22Rv1 (cell line): ENCODE measurements around the gene IFT20.

Source experiments
- H3K27ac ChIP-seq: fragments of 450-650 bp; 2 replicates; pipeline ENCODE4 v1.5.1; 2017
- ZFX ChIP-seq: fragments of 450-650 bp; IDR thresholded peaks from 2 replicates; pipeline ENCODE4 v1.6.1; 2017; ENCODE audit warnings: antibody characterized with exemption, borderline replicate concordance
- TF ChIP-seq, protein P1 (sequence below): fragments of 450-650 bp; IDR thresholded peaks from 2 replicates; pipeline ENCODE4 v1.5.1; 2017; ENCODE audit warnings: mild to moderate bottlenecking

Gene IFT20

GRCh38 chr17:28331891-28332420, 3.3 kb downstream of the IFT20 start:
- no peak overlapping the region for H3K27ac ChIP-seq
- TF ChIP-seq ZFX, result no peak
- TF ChIP-seq, protein P1, sequence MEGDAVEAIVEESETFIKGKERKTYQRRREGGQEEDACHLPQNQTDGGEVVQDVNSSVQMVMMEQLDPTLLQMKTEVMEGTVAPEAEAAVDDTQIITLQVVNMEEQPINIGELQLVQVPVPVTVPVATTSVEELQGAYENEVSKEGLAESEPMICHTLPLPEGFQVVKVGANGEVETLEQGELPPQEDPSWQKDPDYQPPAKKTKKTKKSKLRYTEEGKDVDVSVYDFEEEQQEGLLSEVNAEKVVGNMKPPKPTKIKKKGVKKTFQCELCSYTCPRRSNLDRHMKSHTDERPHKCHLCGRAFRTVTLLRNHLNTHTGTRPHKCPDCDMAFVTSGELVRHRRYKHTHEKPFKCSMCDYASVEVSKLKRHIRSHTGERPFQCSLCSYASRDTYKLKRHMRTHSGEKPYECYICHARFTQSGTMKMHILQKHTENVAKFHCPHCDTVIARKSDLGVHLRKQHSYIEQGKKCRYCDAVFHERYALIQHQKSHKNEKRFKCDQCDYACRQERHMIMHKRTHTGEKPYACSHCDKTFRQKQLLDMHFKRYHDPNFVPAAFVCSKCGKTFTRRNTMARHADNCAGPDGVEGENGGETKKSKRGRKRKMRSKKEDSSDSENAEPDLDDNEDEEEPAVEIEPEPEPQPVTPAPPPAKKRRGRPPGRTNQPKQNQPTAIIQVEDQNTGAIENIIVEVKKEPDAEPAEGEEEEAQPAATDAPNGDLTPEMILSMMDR, result no peak

DNA sequence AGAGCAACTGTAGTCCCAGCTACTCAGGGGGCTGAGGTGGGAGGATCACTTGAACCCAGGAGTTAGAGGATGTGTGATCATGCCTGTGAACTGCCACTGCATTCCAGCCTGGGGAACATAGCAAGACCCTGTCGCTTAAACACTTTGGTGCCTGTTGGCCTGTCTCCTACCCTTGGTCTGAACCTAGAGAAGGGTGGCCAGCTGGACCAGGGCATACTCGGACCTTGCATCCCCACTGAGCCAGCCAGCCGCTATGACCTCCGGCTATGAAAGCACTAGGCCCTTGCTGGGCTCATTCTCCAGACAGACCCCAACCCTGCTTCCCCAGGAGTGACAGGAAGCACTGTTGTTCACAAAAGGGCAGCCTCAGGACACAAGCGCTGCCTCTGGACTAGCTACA, 4.6 kb downstream of the IFT20 start:
- H3K27ac ChIP-seq, result no peak overlapping the region
- no peak for TF ChIP-seq ZFX
- TF ChIP-seq, protein P1, result no peak

DNA sequence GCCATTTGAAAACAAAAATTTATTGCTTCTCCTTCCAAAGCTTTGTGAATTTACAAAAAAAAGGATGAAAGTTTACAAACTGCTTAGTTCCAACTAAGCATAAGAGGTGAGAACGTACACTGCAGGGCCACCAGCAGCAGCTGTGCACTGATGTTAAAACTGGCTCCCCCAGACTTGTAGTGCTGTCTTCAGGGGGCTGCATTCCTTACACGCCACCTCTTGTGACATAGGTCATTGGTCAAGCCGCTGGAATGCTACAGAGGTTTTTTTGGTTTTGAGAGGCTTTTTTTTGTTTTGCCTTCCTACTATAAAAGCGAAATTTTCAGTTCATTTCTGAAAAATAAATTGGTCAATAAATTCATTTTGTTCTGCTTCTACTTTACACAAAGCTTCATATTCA, 6.9 kb downstream of the IFT20 start:
- no peak for TF ChIP-seq ZFX
- TF ChIP-seq, protein P1, result no peak
- peak overlapping the region; percentile 56; the same call in 1 of the 2 replicates for H3K27ac ChIP-seq

- H3K27ac ChIP-seq, result peak overlapping the region; percentile 56; the same call in 1 of the 2 replicates
- TF ChIP-seq, protein P1, result no peak
- no peak for TF ChIP-seq ZFX
Measured at GRCh38 chr17:28327709-28328108, 7.6 kb downstream of the IFT20 start.

GRCh38 chr17:28327031-28327607, 8.2 kb downstream of the IFT20 start:
- peak overlapping the region; percentile 56 for H3K27ac ChIP-seq
- TF ChIP-seq ZFX, result no peak
- TF ChIP-seq, protein P1, result no peak

DNA sequence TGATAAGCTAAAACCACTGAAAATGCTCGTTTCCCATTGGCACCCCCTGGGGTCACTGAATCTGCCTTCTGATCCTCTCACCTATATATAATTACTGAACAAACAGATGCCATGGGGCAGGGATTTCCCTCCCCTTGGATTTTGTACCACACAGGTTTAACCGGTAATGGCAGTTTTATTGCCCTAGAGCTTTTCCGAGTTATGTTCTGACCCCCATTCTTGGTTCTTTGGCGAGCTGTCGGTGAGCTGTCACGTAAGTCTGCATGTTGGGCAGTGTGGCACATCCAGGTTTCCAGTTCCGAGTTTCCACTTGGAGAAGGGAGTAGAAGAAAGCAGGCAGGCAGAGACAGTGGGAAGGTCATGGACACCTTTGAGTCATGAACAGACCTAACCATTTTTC, 9.2 kb downstream of the IFT20 start:
- TF ChIP-seq ZFX, result no peak
- TF ChIP-seq, protein P1, result no peak
- peak overlapping the region; percentile 56 for H3K27ac ChIP-seq

- TF ChIP-seq, protein P1, result no peak
- no peak for TF ChIP-seq ZFX
Measured at GRCh38 chr17:28325211-28325610, 10.1 kb downstream of the IFT20 start.

More at GRCh38 chr17:28325211-28325610, 10.1 kb downstream of the IFT20 start:
- peak overlapping the region; percentile 56 for H3K27ac ChIP-seq
